ENCODE results near the gene EIF5. TPM values are rescaled to one million over a fixed set of nuclear protein-coding genes. Genes with fewer than 3 reads are reported as not detected.

The EIF5 gene
- total RNA-seq, 1 experiment from 2014 or later: 180 TPM

GRCh38 chr14:103302966-103303365 lies 31.1 kb upstream of the EIF5 start:
- H3K4me2 ChIP-seq (ENCODE audit: low read depth, low read length, poor library complexity, severe bottlenecking): no peak overlapping the region
- no peaks in the 10 kb centered on the region for H3K4me1 ChIP-seq (ENCODE audit: low read length)
- H3K27me3 ChIP-seq (ENCODE audit: low read length): no peaks in the 10 kb centered on the region; the same call in 1 of the 2 replicates
- DNase-seq: no peak
- no peaks in the 10 kb centered on the region for H4K20me1 ChIP-seq (ENCODE audit: insufficient read depth, low read depth, low read length)
- H3K79me2 ChIP-seq (ENCODE audit: low read length): no peaks in the 10 kb centered on the region
- H3K36me3 ChIP-seq (ENCODE audit: insufficient read depth, low read length): no peaks in the 10 kb centered on the region
- no peaks in the 10 kb centered on the region for H3K9me2 ChIP-seq (replicated peaks; ENCODE audit: insufficient read depth, low read length)
- H3K27ac ChIP-seq (ENCODE audit: low read length): no peak overlapping the region
- no peaks in the 10 kb centered on the region for H3K9me3 ChIP-seq (ENCODE audit: low read length)
- H3K4me3 ChIP-seq (ENCODE audit: low read length): no peak overlapping the region
- no peak overlapping the region for H3K9ac ChIP-seq (ENCODE audit: low read length)
- H2AFZ ChIP-seq (ENCODE audit: low read length): no peak overlapping the region

GRCh38 chr14:103304706-103305105 lies 29.3 kb upstream of the EIF5 start:
- no peaks in the 10 kb centered on the region for H3K9me3 ChIP-seq (ENCODE audit: low read length)
- H3K27ac ChIP-seq (ENCODE audit: low read length): no peak overlapping the region
- no peaks in the 10 kb centered on the region for H3K79me2 ChIP-seq (ENCODE audit: low read length)
- H3K9ac ChIP-seq (ENCODE audit: low read length): no peak overlapping the region
- H3K27me3 ChIP-seq (ENCODE audit: low read length): no peaks in the 10 kb centered on the region
- no peaks in the 10 kb centered on the region for H3K4me1 ChIP-seq (ENCODE audit: low read length)
- H2AFZ ChIP-seq (ENCODE audit: low read length): no peak overlapping the region
- no peak overlapping the region for H3K4me2 ChIP-seq (ENCODE audit: low read depth, low read length, poor library complexity, severe bottlenecking)
- no peak overlapping the region for H3K4me3 ChIP-seq (ENCODE audit: low read length)
- no peaks in the 10 kb centered on the region for H3K9me2 ChIP-seq (replicated peaks; ENCODE audit: insufficient read depth, low read length)
- DNase-seq: no peak
- no peaks in the 10 kb centered on the region for H3K36me3 ChIP-seq (ENCODE audit: insufficient read depth, low read length)
- no peaks in the 10 kb centered on the region for H4K20me1 ChIP-seq (ENCODE audit: insufficient read depth, low read depth, low read length)

DNA sequence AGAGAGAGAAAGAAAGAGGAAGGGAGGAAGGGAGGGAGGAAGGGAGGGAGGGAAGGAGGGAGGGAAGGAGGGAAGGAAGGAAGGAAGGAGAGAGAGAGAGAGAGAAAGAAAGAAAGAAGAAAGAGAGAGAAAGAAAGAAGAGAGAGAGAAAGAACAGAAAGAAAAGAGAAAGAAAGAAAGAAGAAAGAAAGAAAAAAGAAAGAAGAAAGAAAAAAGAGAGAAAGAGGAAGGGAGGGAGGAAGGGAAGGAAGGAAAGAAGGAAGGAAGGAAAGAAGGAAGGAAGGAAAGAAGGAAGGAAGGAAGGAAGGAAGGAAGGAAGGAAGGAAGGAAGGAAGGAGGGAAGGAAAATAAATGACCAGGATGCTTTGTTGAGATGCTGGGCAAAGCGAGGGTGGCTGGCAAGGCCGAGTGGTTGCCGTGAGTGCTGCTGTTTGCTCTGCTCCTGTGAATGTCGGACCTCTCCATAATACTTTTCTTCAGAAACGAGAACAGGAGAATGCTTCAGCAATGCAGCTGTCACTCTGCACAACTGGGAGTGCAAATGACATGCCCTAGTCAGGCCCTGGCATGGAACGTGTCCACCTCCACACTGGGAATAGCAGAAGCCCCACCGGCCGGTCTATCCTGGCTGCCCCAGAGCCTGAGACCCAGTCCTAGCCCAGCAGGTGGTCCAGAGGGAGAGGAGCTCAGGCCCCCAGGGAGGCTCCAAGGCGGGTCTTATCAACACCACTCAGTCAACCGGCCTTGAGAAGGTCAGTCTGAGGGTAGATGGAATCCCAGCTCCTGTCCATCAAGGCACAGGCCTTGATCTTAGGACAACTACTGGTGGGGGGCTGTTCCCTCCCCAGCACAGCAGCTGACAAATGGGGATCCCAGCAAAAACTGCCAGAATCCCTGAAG lies 25.1 kb upstream of the EIF5 start:
- H3K27ac ChIP-seq (ENCODE audit: low read length): no peak overlapping the region
- no peak for DNase-seq
- no peak overlapping the region for H3K4me3 ChIP-seq (ENCODE audit: low read length)
- no peaks in the 10 kb centered on the region for H3K79me2 ChIP-seq (ENCODE audit: low read length)
- H3K9me3 ChIP-seq (ENCODE audit: low read length): no peaks in the 10 kb centered on the region
- H3K4me2 ChIP-seq (ENCODE audit: low read depth, low read length, poor library complexity, severe bottlenecking): no peak overlapping the region
- no peak overlapping the region for H3K9ac ChIP-seq (ENCODE audit: low read length)
- H3K36me3 ChIP-seq (ENCODE audit: insufficient read depth, low read length): no peaks in the 10 kb centered on the region
- H3K4me1 ChIP-seq (ENCODE audit: low read length): no peaks in the 10 kb centered on the region
- H4K20me1 ChIP-seq (ENCODE audit: insufficient read depth, low read depth, low read length): no peaks in the 10 kb centered on the region
- no peak overlapping the region for H2AFZ ChIP-seq (ENCODE audit: low read length)
- no peaks in the 10 kb centered on the region for H3K9me2 ChIP-seq (replicated peaks; ENCODE audit: insufficient read depth, low read length)
- no peaks in the 10 kb centered on the region for H3K27me3 ChIP-seq (ENCODE audit: low read length)

GRCh38 chr14:103310576-103311095 lies 23.4 kb upstream of the EIF5 start:
- no peaks in the 10 kb centered on the region for H3K79me2 ChIP-seq (ENCODE audit: low read length)
- no peak overlapping the region for H3K9ac ChIP-seq (ENCODE audit: low read length)
- H2AFZ ChIP-seq (ENCODE audit: low read length): no peak overlapping the region
- no peaks in the 10 kb centered on the region for H3K36me3 ChIP-seq (ENCODE audit: insufficient read depth, low read length)
- H3K4me2 ChIP-seq (ENCODE audit: low read depth, low read length, poor library complexity, severe bottlenecking): no peak overlapping the region
- H4K20me1 ChIP-seq (ENCODE audit: insufficient read depth, low read depth, low read length): no peaks in the 10 kb centered on the region
- H3K27ac ChIP-seq (ENCODE audit: low read length): no peak overlapping the region
- no peaks in the 10 kb centered on the region for H3K4me1 ChIP-seq (ENCODE audit: low read length)
- no peaks in the 10 kb centered on the region for H3K27me3 ChIP-seq (ENCODE audit: low read length)
- no peak overlapping the region for H3K4me3 ChIP-seq (ENCODE audit: low read length)
- no peaks in the 10 kb centered on the region for H3K9me3 ChIP-seq (ENCODE audit: low read length)
- no peaks in the 10 kb centered on the region for H3K9me2 ChIP-seq (replicated peaks; ENCODE audit: insufficient read depth, low read length)
- no peak for DNase-seq

DNA sequence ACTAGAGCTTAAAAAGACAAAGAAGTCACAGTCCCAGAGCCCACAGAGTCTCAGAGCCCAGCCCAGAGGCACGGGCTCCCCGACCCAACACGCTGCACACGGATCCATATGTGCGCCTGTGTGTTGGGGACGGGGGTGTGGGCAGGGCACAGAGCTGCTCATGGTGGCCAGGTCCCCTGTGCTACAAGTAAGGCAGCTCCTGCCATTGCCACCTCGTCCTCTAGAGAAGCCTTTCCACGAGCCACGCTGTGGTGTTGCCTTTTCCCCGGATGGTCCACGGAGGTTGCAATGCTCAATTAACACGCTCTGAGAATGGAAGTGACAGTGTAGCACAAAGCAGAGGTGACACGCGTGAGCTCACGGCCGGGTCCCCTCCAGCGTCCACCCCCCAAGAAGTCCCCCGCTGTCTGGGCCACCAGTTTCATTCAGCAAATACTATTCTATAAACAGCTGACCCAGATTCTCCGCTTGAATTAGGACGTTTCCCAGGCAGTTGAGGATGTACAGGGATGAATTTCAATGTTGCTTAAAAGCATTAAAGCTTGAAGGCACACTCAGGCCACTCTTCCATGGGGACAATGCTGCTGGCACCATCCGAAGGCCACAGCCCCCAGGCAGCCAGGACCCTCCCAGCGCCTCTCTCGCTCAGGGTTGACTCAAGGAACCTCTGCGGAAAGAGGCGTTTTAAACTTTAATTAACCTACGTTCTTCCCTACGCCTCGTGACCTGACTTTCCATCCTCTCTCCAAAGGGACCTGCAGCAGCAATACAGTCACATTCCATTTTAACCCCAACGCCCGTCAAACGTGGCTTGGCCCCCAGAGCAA lies 22.7 kb upstream of the EIF5 start:
- Histone ChIP-seq H3K9ac (ENCODE audit: low read length) (no peak overlapping the region), H4K20me1 (ENCODE audit: insufficient read depth, low read depth, low read length) (no peaks in the 10 kb centered on the region), H3K36me3 (ENCODE audit: insufficient read depth, low read length) (no peaks in the 10 kb centered on the region), H3K9me2 (replicated peaks; ENCODE audit: insufficient read depth, low read length) (no peaks in the 10 kb centered on the region), H3K4me1 (ENCODE audit: low read length) (no peaks in the 10 kb centered on the region), H3K4me2 (ENCODE audit: low read depth, low read length, poor library complexity, severe bottlenecking) (no peak overlapping the region), H3K79me2 (ENCODE audit: low read length) (no peaks in the 10 kb centered on the region), H3K27ac (ENCODE audit: low read length) (no peak overlapping the region), H2AFZ (ENCODE audit: low read length) (no peak overlapping the region), H3K27me3 (ENCODE audit: low read length) (no peaks in the 10 kb centered on the region), H3K9me3 (ENCODE audit: low read length) (no peaks in the 10 kb centered on the region), H3K4me3 (ENCODE audit: low read length) (no peak overlapping the region)
- no peak for DNase-seq

GRCh38 chr14:103312006-103312635 lies 21.9 kb upstream of the EIF5 start:
- Histone ChIP-seq H3K79me2 (ENCODE audit: low read length) (no peaks in the 10 kb centered on the region), H4K20me1 (ENCODE audit: insufficient read depth, low read depth, low read length) (no peaks in the 10 kb centered on the region), H3K36me3 (ENCODE audit: insufficient read depth, low read length) (no peaks in the 10 kb centered on the region), H3K27ac (ENCODE audit: low read length) (no peak overlapping the region), H3K9ac (ENCODE audit: low read length) (no peak overlapping the region), H2AFZ (ENCODE audit: low read length) (no peak overlapping the region), H3K27me3 (ENCODE audit: low read length) (no peaks in the 10 kb centered on the region), H3K9me2 (replicated peaks; ENCODE audit: insufficient read depth, low read length) (no peaks in the 10 kb centered on the region), H3K4me1 (ENCODE audit: low read length) (no peaks in the 10 kb centered on the region), H3K9me3 (ENCODE audit: low read length) (no peaks in the 10 kb centered on the region), H3K4me3 (ENCODE audit: low read length) (no peak overlapping the region), H3K4me2 (ENCODE audit: low read depth, low read length, poor library complexity, severe bottlenecking) (no peak overlapping the region)
- no peak for DNase-seq

GRCh38 chr14:103313704-103314103 lies 20.3 kb upstream of the EIF5 start:
- H3K4me2 ChIP-seq (ENCODE audit: low read depth, low read length, poor library complexity, severe bottlenecking): no peak overlapping the region
- H2AFZ ChIP-seq (ENCODE audit: low read length): no peak overlapping the region
- no peak overlapping the region for H3K27ac ChIP-seq (ENCODE audit: low read length)

More at GRCh38 chr14:103313704-103314103, 20.3 kb upstream of the EIF5 start:
- Histone ChIP-seq H3K9me3 (ENCODE audit: low read length) (no peaks in the 10 kb centered on the region), H3K4me3 (ENCODE audit: low read length) (no peak overlapping the region), H3K36me3 (ENCODE audit: insufficient read depth, low read length) (no peaks in the 10 kb centered on the region), H4K20me1 (ENCODE audit: insufficient read depth, low read depth, low read length) (no peaks in the 10 kb centered on the region), H3K9ac (ENCODE audit: low read length) (no peak overlapping the region), H3K9me2 (replicated peaks; ENCODE audit: insufficient read depth, low read length) (no peaks in the 10 kb centered on the region), H3K27me3 (ENCODE audit: low read length) (no peaks in the 10 kb centered on the region), H3K4me1 (ENCODE audit: low read length) (no peaks in the 10 kb centered on the region; the same call in 1 of the 2 replicates), H3K79me2 (ENCODE audit: low read length) (no peaks in the 10 kb centered on the region)
- no peak for DNase-seq
